Activated CD8-positive, alpha-beta T cell treated with anti-CD3 and anti-CD28 coated beads, Interleukin-2, amount 10 ng/mL, durations not matched to agents 7 days and 5 days (primary cell): ENCODE data around the gene TSR3. TPM values are rescaled to one million over a fixed set of nuclear protein-coding genes. Genes with fewer than 3 reads are reported as not detected.

ENCODE experiments used
- ATAC-seq: fragments of 150-1000 bp; cut with Tn5 transposase; one replicate; pipeline ENCODE4 v1.10.0; 2021; ENCODE audit warnings: moderate library complexity
- CTCF ChIA-PET: fragments of 350-600 bp; sonication (Branson Sonifier 250); formaldehyde crosslinking; loops from one replicate; lab custom pipeline; 2021; ENCODE audit warnings: antibody characterized with exemption; lab: Charles Lee
- POLR2A ChIA-PET: fragments of 350-600 bp; sonication (Branson Sonifier 250); formaldehyde crosslinking; loops from one replicate; lab custom pipeline; 2021; ENCODE audit warnings: antibody characterized with exemption; lab: Charles Lee
- DNase-seq: peaks from one replicate; pipeline ENCODE4 v3.0.0-alpha.2; 2020
- H3K27ac Mint-ChIP-seq: one replicate; pipeline ENCODE4 v1.8.0; 2021; ENCODE audit warnings: mild to moderate bottlenecking, mixed read lengths
- H3K27me3 Mint-ChIP-seq: one replicate; pipeline ENCODE4 v1.8.0; 2021; ENCODE audit warnings: low read depth, mixed read lengths
- H3K36me3 Mint-ChIP-seq: one replicate; pipeline ENCODE4 v1.8.0; 2021; ENCODE audit warnings: low read depth, mixed read lengths
- H3K4me1 Mint-ChIP-seq: one replicate; pipeline ENCODE4 v1.8.0; 2021; ENCODE audit warnings: low read depth, mixed read lengths
- H3K4me3 Mint-ChIP-seq: one replicate; pipeline ENCODE4 v1.8.0; 2021; ENCODE audit warnings: mild to moderate bottlenecking, mixed read lengths
- H3K9me3 Mint-ChIP-seq: one replicate; pipeline ENCODE4 v1.8.0; 2022; ENCODE audit warnings: mixed read lengths; ENCODE audit not compliant: insufficient read depth
- total RNA-seq, 2 experiments: library from RNA; stranded (reverse); gene quantifications; one replicate each; pipeline ENCODE4 v1.2.3, GENCODE V29; 2021

Gene TSR3
- total RNA-seq, 2 experiments from 2014 or later = 48.5 to 50.7 TPM

DNA sequence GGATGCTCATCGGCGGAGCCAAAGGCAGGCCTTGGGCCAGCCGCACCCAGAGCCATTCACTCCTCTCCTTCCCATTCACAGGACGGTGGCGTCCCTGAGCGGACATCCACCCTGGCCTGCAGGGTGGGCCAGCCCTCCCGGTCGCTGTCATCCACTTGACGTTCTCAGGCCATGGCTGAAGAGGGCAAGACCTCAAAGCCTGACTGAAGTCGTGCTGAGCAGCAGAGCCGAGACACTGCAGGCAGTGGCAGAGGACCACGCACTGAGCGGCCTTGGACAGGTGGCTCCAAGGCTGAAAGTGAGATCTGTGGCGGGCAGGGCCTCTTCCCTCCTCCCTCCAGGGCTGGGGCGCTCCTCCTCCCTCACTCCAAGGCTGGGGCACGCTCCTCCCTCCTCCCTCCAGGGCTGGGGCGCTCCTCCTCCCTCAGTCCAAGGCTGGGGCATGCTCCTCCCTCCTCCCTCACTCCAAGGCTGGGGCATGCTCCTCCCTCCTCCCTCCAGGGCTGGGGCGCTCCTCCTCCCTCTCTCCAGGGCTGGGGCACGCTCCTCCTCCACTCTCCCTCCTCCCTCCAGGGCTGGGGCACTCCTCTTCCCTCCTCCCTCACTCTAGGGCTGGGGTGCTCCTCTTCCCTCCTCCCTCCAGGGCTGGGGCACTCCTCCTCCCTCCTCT lies 24.2 kb upstream of the TSR3 start:
- Mint-ChIP-seq H3K4me3 (no peak overlapping the region), H3K4me1 (peaks cover 19% of the 10 kb centered on the region), H3K27me3 (no peaks in the 10 kb centered on the region), H3K27ac (no peak overlapping the region), H3K9me3 (no peaks in the 10 kb centered on the region), H3K36me3 (no peaks in the 10 kb centered on the region)
- POLR2A ChIA-PET = no interaction called here
- DNase-seq = no peak
- CTCF ChIA-PET = no interaction called here
- no peak for ATAC-seq

- DNase-seq (no peak), ATAC-seq (no peak)
- Mint-ChIP-seq H3K4me1 (peaks cover 19% of the 10 kb centered on the region), H3K27me3 (no peaks in the 10 kb centered on the region), H3K4me3 (no peak overlapping the region), H3K36me3 (no peaks in the 10 kb centered on the region), H3K27ac (no peak overlapping the region), H3K9me3 (no peaks in the 10 kb centered on the region)
- CTCF ChIA-PET = interaction anchor here (0.9 kb wide), 1 partner anchor 12 kb away, joined by 3 read pairs; no protein-coding TSS in a partner anchor
- POLR2A ChIA-PET = no interaction called here
Observed at GRCh38 chr16:1375298-1375640, 23.6 kb upstream of the TSR3 start.

DNA sequence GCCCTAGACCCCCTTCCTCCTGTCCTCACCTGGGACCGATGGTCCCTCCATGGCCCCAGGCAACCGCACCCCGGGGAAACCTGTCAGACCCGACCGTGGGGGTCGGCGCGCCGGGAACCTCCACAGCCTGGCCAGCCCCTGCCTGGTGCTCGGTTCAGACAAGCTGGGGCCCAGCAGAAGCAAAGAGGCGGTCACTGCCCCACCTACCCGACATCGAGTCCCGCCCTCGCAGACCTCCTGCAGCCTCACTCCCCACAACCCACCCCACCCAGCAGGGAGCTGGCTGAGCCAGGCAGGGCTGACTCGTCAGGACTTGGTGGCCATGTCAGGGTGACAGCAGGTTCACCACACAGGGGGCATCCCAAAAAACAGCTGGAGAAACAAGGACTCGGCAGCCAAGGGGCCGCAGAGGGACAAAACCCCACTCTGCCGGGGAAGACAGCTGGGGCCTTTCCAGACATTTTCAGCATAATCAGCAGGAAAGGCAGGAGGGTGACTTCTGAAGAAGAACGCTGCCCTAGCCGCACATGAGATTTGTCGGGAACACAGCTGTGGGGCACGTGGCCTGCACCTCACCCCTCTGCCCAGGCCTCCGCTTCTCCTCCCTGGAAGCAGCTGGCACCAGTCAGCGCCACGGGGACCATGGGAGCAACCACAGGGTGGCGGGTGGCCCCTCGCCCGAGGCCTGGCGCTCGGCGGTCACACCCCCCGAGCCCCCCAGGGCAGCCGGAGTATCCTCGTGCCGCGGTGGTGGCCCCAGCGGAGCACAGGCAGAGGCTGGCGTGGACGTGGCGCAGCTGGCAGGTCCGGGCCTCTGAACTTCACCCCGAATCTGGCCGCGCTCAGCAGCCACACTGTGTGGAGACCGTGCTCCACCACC lies 23.0 kb upstream of the TSR3 start:
- Mint-ChIP-seq H3K4me3 (no peak overlapping the region), H3K27me3 (no peaks in the 10 kb centered on the region), H3K36me3 (no peaks in the 10 kb centered on the region), H3K4me1 (peaks cover 15% of the 10 kb centered on the region), H3K27ac (no peak overlapping the region), H3K9me3 (no peaks in the 10 kb centered on the region)
- ATAC-seq (no peak), DNase-seq (no peak)
- ChIA-PET POLR2A (no interaction called here), CTCF (interaction anchor here (0.9 kb wide), 1 partner anchor 11 kb away, joined by 3 read pairs; no protein-coding TSS in a partner anchor)

DNA sequence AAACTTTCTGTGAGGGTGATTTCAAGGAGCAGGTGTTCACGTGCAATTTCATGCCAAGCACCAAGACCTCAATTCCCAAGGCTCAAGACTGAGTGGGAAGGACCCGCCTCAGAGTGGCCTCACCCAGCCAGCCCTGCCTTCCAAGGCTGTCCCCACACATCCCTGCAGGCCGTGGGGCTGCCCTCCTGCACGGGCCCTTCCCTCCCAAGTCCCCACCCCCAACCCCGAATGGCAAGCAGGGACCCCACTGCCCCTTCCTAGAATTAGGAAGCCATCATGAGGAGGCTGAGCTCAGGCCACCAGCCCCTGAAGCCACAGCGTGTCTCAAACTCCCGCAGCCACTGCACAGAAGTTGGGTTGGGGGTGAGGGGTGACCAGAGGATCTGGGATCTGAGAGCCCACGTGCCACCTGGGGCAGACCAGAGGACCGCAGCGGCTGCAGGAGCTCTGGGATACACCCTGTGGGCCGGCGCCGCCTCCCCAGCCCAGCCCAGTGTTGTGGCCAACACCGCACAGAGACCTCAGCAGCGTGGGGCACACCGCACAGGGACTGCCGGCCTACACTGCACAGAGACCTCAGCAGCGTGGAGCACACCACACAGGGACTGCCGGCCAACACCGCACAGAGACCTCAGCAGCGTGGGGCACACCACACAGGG lies 20.7 kb upstream of the TSR3 start:
- CTCF ChIA-PET = no interaction called here
- H3K36me3 Mint-ChIP-seq = no peaks in the 10 kb centered on the region

DNA sequence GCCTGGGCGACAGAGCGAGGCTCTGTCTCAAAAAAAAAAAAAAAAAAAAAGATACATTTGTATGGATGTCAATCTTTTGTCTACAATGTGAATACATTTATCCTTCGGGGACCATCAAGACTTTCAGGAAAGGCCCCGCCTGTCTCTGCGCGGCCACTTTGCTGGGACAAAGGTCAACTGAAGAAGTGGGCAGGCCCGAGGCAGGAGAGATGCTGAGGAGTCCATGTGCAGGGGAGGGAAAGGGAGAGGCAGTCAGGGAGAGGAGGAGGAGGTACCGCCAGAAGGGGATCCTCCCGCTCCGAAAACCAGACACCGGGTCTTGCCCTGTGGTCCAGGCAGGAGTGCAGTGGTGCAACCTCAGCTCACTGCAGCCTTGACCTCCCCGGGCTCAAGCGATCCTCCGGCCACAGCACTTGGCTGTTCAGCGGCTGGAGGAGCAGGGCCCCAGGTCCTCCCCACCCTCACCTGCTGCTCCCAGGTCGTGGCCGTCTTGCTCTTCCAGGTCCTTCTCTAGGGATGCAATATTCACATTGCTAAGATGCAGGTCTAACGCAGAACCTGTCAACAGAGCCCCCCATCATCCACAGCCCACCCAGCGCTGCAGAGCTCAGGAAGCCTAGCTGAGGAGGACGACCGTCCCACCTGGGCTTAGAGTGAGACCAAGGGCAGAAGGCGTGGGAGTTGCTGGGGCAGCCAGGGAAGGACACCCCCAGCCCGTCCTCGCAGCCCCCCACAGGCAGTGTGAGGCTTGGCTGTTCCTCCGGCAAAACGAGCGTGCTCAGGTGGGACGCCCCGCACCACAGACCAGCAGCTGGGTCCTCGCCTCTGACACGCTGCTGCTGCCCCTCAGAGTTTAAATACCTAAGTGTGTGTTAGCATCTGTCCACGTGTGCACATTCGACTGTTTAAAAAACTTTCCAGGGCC lies 19.6 kb upstream of the TSR3 start:
- ChIA-PET POLR2A (no interaction called here), CTCF (no interaction called here)
- Mint-ChIP-seq H3K36me3 (no peaks in the 10 kb centered on the region), H3K4me3 (no peak overlapping the region), H3K4me1 (no peaks in the 10 kb centered on the region), H3K27me3 (no peaks in the 10 kb centered on the region), H3K9me3 (no peaks in the 10 kb centered on the region), H3K27ac (no peak overlapping the region)
- DNase-seq (no peak), ATAC-seq (no peak)

More for the DNA sequence above, 20.7 kb upstream of the TSR3 start:
- Mint-ChIP-seq H3K4me1 (no peaks in the 10 kb centered on the region), H3K4me3 (no peak overlapping the region), H3K27ac (no peak overlapping the region), H3K27me3 (no peaks in the 10 kb centered on the region), H3K9me3 (no peaks in the 10 kb centered on the region)
- POLR2A ChIA-PET = no interaction called here
- no peak for ATAC-seq
- no peak for DNase-seq

- DNase-seq (no peak), ATAC-seq (no peak)
- no peaks in the 10 kb centered on the region for H3K9me3 Mint-ChIP-seq
- H3K4me1 Mint-ChIP-seq = peaks cover 2% of the 10 kb centered on the region
- ChIA-PET CTCF (interaction anchor here (1.6 kb wide), 1 partner anchor 145 kb away, joined by 3 read pairs; no protein-coding TSS in a partner anchor), POLR2A (no interaction called here)
- no peak overlapping the region for H3K27ac Mint-ChIP-seq
- no peaks in the 10 kb centered on the region for H3K27me3 Mint-ChIP-seq
- H3K36me3 Mint-ChIP-seq = peaks cover 14% of the 10 kb centered on the region
- H3K4me3 Mint-ChIP-seq = no peak overlapping the region
Observed at GRCh38 chr16:1367486-1368174, 16.0 kb upstream of the TSR3 start.

- no peak for ATAC-seq
- DNase-seq = no peak
- Mint-ChIP-seq H3K27ac (no peak overlapping the region), H3K36me3 (peaks cover 14% of the 10 kb centered on the region), H3K4me3 (no peak overlapping the region), H3K9me3 (no peaks in the 10 kb centered on the region), H3K27me3 (no peaks in the 10 kb centered on the region), H3K4me1 (peaks cover 2% of the 10 kb centered on the region)
- ChIA-PET CTCF (interaction anchor here (1.6 kb wide), 1 partner anchor 146 kb away, joined by 3 read pairs; no protein-coding TSS in a partner anchor), POLR2A (no interaction called here)
Observed at GRCh38 chr16:1366712-1367299, 15.1 kb upstream of the TSR3 start.

- no peak overlapping the region for H3K4me3 Mint-ChIP-seq
- no peaks in the 10 kb centered on the region for H3K27me3 Mint-ChIP-seq
- ChIA-PET POLR2A (no interaction called here), CTCF (no interaction called here)
- H3K36me3 Mint-ChIP-seq = peaks cover 14% of the 10 kb centered on the region
- peaks cover 2% of the 10 kb centered on the region for H3K4me1 Mint-ChIP-seq
- DNase-seq (no peak), ATAC-seq (no peak)
- peak overlapping the region; percentile 11 for H3K27ac Mint-ChIP-seq
- no peaks in the 10 kb centered on the region for H3K9me3 Mint-ChIP-seq
Observed at GRCh38 chr16:1366060-1366711, 14.5 kb upstream of the TSR3 start.

DNA sequence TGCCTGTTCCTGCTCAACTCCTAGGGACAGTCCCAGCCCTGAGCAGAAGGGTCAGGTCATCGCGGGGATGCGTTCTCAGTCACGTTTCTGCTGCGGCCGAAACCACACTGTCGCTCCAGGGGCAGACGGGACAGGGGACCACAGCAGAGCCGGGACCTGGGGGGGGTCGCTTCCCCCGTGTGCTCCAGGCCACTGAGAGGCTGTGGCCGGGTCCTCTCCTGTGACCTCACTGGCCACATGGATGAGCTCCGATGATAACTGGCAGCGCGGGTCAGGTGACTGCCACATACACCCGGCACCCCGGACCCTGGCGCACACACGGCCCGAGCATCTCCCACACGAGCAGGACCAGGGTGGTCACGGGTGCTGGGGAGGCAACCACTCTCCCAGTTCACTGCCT lies 12.8 kb upstream of the TSR3 start:
- ChIA-PET POLR2A (interaction anchor here (0.8 to 1.4 kb wide), 2 partner anchors 14 to 56 kb away, joined by 3 read pairs; partner anchors contain the start of gene UQCC4), CTCF (interaction anchor here (0.7 to 2.9 kb wide), 15 partner anchors 11 to 359 kb away, joined by 3 to 14 read pairs (median 5); no protein-coding TSS in a partner anchor)
- Mint-ChIP-seq H3K4me1 (peaks cover 2% of the 10 kb centered on the region), H3K9me3 (no peaks in the 10 kb centered on the region), H3K27me3 (no peaks in the 10 kb centered on the region), H3K27ac (no peak overlapping the region), H3K36me3 (peaks cover 14% of the 10 kb centered on the region), H3K4me3 (no peak overlapping the region)
- ATAC-seq (no peak), DNase-seq (no peak)

- peak; percentile 97 for ATAC-seq
- H3K4me3 Mint-ChIP-seq = no peak overlapping the region
- H3K27ac Mint-ChIP-seq = no peak overlapping the region
- ChIA-PET CTCF (interaction anchor here (0.8 to 2.9 kb wide), 23 partner anchors 10 to 360 kb away, joined by 3 to 14 read pairs (median 4); partner anchors contain the start of gene UQCC4), POLR2A (interaction anchor here (0.7 to 1.0 kb wide), 3 partner anchors 15 to 175 kb away, joined by 3 to 4 read pairs (median 4); partner anchors contain the start of gene UBE2I)
- H3K9me3 Mint-ChIP-seq = no peaks in the 10 kb centered on the region
- peaks cover 14% of the 10 kb centered on the region for H3K36me3 Mint-ChIP-seq
- no peaks in the 10 kb centered on the region for H3K27me3 Mint-ChIP-seq
- peak; percentile 77 for DNase-seq
- peaks cover 2% of the 10 kb centered on the region for H3K4me1 Mint-ChIP-seq
Observed at GRCh38 chr16:1363501-1364041, 11.9 kb upstream of the TSR3 start.
